IPS-11a (cell line): Measurements from ENCODE around the gene HDAC4.

Experiments
- H3K4me3 ChIP-seq: one replicate; pipeline ENCODE4 v1.5.1; 2013; ENCODE audit warnings: low read depth, low read length, control low read depth

HDAC4 gene

DNA sequence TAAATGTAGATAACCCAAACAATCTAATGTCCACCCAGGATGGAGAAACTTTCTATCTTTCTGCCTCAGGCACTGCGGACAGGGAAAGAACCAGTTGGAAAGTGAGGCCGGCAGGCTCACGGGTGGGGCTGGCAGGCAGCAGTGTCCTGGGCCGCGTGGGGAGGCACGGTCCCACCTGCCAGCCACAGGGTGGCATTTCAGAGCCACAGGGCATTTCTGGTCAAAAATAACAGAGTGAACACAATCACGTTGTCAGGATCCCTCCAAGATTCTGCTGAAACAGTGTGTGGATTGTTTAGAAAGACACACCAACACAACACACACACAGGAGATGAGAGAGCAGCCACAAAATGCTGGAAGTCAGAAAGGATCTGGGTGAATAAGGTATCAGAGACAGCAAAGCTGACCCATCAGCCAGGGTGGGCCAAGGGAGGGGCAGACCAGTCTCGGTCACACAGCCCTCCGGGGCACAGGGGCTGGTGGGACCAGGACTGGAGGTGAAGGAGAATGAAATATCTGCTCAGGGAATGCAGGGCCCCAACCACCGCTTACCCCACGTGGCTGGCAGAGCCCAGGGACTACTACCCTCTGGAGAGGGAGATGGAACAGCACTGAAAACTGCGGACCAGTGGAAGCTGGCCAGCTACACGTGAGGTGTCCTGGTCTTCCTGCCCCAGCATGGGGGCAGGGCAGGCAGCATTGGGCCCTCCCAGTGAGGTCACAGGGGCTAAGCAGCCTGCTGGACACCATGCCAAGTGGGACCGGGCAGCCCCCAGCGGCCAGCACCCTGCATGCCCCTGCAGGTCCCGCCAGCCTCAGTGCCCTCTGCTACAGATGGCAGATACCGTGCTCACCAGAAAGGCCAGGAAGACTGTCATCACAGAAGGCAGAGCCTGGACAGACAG, 173.9 kb downstream of the HDAC4 start:
- H3K4me3 ChIP-seq: no peak overlapping the region

DNA sequence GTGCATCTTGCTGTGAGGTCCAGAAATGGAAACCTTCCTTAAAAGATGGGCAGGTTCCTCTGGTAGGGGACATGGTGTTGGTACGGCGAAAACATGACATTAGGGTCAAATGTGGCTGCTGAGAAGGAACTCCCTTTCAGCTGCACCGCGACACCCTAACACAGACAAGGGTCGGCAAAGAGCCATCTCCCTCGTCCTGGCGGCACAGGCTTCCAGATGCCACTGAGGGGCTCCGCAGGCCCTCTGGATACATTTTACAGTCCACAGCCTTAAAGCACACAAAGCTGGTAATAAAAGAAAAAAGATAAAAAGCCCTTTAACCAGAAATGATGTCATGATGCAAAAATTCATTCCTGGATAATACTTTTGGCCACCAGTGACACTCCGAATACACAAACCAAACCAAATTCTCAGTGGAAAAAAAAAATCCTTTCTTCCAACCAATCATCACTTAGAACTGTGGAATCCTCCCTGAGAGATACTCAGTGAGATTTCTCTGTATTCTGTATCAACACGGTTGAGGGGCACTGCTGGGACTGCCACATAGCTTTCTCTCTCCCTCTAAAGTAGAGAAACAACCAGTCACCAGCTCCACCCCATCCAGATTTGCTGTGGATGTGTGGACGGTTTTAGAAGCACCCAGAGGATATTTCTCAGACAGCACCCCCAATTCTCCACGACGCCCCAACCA, 174.8 kb downstream of the HDAC4 start:
- H3K4me3 ChIP-seq: no peak overlapping the region

DNA sequence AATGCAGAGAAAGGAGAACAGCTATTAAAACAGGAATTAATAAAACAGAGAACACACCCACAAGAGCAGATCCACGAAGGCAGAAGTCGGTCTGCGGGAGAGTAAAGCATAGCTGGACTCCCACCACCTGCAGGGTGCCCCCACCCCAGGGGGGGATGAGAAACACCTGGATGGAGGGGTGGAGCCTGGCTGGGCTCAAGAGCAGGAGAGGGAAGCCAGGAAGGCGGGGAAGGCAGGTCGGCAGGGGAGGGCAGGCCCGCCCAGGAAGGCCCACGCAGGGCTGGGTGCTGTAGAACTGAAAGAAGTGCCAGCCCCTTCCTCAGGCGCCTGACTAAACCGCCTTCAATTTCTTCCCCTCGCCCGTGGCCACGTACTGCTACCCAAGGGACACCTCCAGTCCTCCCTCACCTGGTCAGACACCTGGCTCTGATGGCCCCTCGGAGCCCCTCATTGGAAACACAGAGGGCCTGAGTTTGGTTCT, 175.4 kb downstream of the HDAC4 start:
- H3K4me3 ChIP-seq: no peak overlapping the region

DNA sequence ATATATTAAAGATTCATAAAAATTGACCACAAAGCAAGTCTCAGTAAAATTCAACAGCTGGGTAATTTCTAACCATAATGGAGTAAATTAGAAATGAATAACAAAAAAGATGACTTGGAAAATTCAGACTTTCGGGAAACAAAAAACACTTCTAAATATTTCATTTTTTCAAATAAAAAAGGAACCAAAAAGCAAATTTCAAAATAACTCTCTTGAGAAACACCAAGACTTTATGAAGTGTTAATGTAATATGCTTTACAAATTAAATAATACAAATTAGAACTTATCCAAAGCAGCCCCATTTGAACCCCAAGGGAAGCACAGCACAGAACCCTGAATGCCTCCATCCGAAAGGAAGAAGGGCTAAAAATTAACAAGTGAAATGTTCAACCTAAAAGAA, 175.9 kb downstream of the HDAC4 start:
- no peak overlapping the region for H3K4me3 ChIP-seq

DNA sequence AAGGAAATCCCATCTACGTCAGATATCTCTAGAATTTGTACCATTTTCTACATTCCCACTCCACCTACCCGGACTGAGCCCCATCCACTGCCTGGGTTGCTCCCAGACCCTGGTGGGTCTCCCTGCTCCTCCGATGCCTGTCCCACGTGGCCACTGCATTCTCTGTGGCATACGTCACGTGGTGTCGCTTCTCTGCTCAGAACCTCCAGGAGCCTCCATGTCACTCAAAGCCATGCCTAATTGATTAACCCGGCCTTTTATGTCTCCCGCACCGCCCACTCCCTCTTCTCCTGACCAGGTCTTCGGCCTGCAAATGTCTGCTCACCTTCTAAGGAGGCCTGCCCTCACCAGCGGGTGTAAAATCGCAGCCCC, 176.6 kb downstream of the HDAC4 start:
- H3K4me3 ChIP-seq: no peak overlapping the region

DNA sequence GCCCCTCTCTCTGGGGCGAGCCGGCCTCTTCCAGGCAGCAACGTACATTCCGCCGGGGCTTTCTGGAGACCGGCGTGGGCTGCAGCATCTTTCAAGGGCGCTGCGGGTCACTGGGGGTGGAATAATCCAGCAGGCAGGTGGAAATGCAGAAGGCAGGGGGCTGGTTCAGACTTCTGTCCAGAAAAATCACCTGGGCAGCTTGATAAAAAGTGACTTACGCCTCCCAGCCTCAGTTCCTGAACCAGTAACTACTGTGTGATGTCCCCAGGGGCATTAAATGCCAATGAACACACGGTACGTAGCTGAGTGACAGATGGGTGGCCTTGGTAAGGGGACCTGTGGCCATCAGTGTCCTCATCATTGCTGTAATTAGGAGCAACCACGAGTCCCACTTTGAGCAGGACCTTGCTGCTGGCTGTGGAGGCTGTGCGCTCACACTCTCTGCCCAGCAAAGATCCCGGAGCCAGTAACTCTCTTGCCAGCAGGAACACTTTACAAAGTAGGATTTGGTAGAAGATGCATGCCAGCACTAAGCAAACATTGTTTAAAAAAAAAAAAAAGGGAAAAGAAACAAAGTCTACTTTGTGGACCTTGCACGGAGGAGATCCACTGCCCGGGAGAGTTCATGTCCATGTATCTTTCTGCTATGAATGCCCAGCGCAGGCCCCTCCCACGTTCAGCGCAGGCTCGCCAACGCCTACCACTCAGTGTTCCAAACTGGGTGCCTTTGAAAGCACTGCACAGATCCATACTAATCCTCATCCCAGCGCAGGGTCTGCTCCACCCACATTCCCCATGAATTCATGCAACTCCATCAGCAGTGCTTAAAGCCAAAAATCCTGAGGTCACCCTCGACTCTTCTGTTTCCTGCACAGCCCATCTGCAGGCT, 177.3 kb downstream of the HDAC4 start:
- no peak overlapping the region for H3K4me3 ChIP-seq

DNA sequence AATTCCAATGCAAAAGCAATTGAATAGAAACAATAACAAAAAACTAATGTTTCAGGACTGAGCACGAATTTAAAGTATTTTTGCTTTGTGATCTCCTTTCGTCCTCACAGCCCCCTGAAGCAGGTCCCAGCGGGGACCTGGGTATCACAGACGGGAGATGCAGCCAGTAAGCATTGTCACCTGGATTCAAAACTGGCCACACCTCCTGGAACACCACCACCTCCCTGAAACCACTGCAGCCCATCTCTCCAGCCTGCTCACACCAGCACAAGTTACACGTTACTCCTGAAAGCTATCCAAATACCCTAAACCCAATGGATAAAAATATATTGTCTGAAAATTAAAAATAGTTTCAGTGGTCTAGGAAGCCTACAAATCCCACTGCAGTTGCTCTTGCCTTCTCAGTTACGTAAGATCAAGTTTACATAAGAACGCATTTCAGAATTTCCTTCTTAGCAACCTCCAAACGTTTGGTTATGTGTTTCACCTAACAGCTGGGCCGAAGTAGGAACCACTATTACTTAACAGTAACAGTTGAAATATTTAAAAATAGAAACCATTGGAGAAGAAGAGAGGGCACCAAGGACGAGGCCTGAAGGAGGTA, 178.0 kb downstream of the HDAC4 start:
- no peak overlapping the region for H3K4me3 ChIP-seq

DNA sequence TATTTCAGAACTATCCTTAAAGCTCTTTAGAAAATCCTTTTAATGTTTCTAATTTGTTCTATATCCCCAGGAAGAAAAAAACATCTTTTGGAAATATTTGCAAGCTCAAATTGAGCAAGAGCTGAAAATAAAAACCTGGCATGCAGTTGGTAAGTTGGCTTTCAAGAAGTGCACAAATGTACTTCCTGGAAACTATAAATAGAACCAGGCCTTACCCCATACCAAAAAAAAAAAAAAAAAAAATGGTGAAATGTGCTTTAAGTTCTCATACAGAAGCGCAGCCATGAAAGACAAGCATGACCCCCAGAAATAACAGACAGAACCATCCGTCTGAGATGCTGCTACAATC, 178.5 kb downstream of the HDAC4 start:
- H3K4me3 ChIP-seq: no peak overlapping the region

DNA sequence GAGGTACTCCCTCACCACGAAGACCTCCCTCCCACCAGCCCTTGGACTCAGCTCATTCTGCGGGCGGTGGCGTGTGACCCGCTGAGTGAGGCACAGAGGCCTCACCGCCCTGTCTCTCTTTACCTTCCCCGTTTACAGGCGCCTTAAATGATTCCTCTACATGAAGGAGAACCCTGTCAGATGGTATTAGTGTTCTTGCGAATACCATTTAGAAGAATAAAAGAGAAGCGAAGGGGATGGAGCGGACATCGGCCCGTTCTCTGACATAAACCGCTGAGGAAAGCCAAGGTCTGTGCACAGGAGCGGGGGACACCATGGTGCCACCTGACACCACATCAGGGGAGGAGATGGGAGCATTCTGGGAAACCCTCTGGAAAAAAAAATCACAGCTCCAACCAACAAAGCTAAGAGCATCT, 179.8 kb downstream of the HDAC4 start:
- H3K4me3 ChIP-seq: no peak overlapping the region

DNA sequence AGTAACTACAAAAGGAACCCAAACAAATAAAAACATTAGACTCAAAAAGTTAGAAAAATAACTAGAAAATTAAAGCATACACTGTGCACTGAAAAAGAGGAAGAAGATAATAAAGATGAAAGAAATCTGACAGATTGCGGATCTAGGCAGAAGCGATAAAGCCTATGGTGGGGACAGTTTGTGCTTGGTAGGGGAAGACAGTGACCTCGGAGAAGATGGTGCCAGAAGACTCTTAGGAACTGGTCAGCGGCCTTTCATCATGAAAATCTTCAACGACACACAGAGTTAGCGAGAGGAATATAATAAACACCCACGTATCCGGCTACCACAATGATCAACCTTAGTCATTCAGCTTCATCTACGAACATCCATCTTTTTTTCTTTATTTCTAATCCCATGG, 180.5 kb downstream of the HDAC4 start:
- no peak overlapping the region for H3K4me3 ChIP-seq

DNA sequence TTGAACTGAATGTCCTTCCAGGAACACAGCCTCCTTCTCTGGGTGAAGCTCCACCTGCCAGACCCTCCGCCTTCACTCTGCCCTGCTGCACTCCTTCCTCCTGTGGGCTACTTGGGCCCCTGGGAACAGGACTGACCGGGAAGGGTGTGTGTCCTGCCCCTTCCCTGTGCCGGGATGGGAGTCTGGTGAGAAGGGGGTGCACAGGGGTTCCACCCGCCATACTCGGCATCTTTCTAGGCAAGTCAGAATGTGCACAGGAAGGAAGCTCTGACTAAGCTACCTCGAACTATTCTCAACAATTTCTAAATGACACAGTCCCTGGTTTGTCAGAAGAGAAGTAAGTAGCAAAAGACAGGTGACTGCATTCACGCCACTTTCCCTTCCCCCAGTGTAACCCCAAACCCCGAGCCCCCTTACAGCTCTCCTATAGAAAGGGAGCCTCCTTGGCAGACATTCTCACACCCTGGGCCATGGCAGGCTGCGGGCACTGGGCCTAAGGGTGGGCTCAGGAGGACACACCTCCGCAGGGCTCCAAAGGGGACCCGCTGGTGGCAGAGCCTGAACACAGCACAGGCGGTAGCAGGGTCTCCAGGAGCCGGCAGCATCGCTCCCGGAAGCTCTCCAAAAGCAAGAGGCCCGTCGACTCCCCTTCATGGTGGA, 184.1 kb downstream of the HDAC4 start:
- H3K4me3 ChIP-seq: no peak overlapping the region

DNA sequence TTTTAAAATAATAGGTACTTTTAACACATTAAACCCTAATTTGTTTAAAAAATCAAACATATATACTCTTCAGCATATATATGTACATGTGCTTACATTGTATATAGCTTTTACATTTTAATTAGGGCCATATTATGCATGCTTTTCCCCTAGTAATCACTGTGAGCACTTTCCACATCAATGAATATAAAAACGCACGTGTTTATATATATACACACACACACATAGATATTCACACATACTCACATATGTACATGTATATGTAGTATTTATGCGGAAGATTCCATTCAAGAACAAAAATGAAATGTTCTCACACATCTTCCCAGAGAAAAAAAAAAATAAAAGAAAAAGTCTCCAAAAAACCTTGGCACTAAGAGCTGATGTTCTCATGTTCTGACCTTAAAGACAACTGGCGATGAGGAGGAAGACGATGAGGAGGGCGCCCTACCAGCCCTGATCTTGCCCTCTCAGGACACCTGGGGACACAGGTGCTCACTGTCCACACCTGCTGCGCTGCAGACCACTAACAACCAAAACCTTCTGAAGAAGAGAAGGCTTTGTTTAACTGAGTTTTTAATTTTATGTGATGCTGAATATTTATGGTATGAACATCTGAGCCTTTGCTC, 184.7 kb downstream of the HDAC4 start:
- no peak overlapping the region for H3K4me3 ChIP-seq

DNA sequence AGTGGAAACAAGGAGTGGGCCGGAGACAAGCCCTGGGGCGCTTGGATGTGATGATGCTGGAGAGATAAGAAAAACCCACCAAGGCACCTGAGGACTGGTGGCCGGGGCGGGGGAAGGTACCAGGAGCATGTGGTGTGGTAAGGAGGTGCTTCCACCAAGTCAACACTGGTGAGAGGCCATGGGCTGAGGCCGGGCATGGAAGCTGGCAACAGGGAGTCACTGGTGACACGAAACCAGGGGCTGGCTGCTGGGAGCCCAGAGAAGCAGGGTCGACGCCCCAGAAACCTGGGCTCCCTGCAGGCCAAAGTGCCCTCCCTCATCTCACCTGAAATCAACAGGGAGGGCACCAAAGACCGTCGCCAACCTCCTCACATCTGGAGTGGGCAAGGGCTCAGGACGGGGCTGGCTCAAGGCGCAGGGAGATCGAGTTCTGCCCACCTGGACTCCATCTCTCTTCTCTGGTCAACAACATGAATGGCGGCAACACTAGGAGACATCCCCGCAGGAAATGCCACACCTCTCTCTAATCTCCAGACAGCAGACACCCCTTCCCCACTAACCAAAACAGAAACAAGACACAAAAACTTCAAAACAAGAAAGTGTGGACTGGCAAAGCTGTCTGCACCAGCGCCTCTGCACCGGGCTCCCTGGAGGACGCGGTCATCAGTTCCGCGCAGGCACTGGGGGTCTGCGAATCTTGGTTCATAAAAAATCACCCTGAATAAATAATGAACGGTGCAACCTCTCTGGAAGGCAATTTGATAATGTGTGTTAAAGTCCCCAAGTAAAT, 185.5 kb downstream of the HDAC4 start:
- H3K4me3 ChIP-seq: no peak overlapping the region

DNA sequence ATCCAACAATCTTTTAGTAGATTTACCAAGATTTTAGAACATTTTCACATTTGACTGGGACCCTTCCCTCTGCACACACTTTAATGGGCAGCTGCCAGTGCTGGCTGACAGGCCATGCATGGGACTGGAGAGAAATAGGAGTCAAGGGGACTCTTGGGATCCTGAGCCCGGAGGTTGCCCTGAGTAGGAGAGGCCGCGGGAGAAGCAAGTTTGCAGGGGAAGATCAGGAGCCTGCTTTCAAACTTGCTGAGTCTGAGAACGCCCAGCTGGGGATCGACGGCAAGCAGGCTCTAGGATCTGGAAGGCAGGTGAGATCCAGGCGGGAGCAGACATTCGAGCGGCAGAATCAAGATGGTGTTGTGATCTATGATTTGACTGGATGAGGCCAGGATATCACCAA, 186.1 kb downstream of the HDAC4 start:
- no peak overlapping the region for H3K4me3 ChIP-seq

DNA sequence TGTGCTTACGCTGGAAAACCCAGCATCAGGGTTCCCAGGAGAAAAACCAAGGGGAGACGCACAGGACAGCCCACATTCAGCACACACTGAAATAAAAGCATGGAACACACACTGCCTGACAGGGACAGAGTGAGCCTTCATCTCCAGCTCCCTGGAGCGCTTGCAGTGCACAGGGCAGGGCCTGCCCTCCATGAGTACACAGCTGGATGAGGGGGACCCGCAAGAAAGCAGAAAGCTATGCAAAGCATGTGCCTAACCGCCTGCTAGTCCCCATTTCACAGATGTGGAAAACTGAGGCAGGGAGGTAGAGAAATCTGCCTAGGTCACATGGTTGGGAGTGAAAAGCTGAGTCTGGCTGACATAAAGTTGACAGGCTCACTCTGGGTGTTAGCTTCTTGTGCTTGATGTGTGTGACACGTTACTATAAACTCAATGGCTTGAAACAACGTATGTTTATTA, 187.1 kb downstream of the HDAC4 start:
- H3K4me3 ChIP-seq: no peak overlapping the region

DNA sequence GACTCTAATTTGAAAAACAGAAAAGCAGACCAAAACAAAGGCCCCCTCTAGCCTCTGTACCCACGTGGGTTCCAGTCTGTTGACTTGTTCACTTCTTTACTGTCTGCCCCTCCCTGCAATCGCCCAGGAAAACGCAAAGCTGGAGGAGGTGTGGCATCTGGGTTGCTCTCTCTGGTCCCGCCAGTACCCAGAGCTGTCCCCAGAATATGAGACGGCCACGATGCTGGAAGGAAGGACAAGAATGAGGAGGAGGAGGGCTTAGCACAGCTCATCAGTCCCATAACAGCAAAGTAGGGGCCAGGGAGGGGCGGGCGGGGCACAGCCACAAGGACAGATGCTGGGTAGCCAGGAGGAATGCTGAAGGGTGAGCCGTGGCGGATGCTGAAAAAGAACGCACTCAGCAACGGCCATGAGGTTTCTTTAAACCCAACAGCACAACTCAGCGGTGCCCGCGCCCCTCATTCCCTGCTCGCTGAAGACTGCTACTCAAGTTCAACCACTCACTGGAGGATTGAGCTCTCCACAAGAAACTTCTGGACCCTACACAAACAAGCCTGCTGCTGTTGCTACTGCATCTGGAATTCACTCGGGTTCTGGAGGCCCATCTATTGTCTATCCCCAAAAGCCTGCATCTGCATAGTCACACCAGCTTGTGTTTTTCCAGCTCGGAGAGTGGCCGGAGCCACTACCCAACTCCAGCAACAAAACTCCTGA, 187.7 kb downstream of the HDAC4 start:
- H3K4me3 ChIP-seq: no peak overlapping the region

DNA sequence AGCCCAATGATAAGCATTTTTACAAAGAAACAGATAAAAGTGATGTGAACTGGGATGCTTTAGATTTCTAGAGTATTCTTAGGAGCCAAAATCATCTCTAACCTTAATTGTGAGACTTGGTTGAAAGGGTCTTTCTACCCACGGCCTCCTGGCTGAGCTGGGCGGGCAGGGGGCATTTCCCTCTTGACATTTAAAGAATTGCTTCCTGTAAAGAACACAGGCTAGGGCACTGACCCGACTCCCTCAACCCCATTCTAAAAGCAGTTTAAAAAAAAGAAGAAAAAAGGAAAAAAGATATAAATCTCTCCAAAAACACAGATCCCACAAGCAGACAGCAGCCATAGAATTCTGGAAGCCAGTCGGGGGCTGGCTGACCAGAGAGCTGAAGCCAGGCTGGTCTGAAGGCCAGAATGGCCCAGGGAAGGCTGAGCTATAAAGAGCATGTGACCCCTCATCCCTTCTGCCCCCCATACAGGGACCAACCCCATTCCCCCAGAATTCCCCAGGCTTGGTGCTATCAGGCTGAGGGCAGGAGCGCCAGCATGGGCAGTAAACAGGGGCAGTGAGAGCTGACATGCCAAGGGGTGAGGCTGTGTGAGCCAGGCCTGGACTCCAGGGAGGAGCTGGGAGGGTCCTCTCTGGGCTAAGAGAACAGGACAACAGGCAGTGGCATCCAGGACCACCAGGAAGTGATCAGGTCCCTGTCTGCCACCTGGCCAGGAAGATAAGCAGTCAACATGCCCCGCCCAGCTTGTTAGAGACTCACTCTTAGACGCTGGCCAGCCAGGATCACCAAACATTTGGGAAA, 188.5 kb downstream of the HDAC4 start:
- H3K4me3 ChIP-seq: no peak overlapping the region
